H9 (cell line): ENCODE results near the gene LRP1. TPM values are rescaled to one million over a fixed set of nuclear protein-coding genes. Genes with fewer than 3 reads are reported as not detected.
A peak's percentile ranks its signal among the peaks of the same experiment; 100 is the strongest.

Source experiments
- DNase-seq: peaks from one replicate; pipeline ENCODE4 v3.0.0-alpha.2; 2017
- H2AFZ ChIP-seq: one replicate; pipeline ENCODE4 v1.6.1; 2013; ENCODE audit warnings: mild to moderate bottlenecking, low read length, control low read depth, moderate library complexity
- H2AK5ac ChIP-seq: 2 replicates; pipeline ENCODE4 v1.6.1; 2013; ENCODE audit warnings: low read length, control low read depth, mixed read lengths; ENCODE audit not compliant: insufficient read length
- H2BK120ac ChIP-seq: one replicate; pipeline ENCODE4 v1.6.1; 2013; ENCODE audit warnings: low read depth, mild to moderate bottlenecking, low read length, control low read depth, inconsistent platforms; ENCODE audit not compliant: poor library complexity, severe bottlenecking
- H2BK12ac ChIP-seq: 2 replicates; pipeline ENCODE4 v1.6.1; 2013; ENCODE audit warnings: low read length, control low read depth, mixed read lengths, low read depth; ENCODE audit not compliant: insufficient read length
- H2BK15ac ChIP-seq: 2 replicates; pipeline ENCODE4 v1.6.1; 2013; ENCODE audit warnings: low read depth, low read length, control low read depth
- H2BK20ac ChIP-seq: one replicate; pipeline ENCODE4 v1.6.1; 2013; ENCODE audit warnings: low read depth, mild to moderate bottlenecking, low read length, control low read depth, inconsistent platforms; ENCODE audit not compliant: poor library complexity, severe bottlenecking
- H2BK5ac ChIP-seq: 2 replicates; pipeline ENCODE4 v1.6.1; 2013; ENCODE audit warnings: low read length, control low read depth, mixed read lengths; ENCODE audit not compliant: insufficient read length
- H3K14ac ChIP-seq: 2 replicates; pipeline ENCODE4 v1.6.1; 2013; ENCODE audit warnings: low read length, control low read depth; ENCODE audit not compliant: insufficient read depth
- H3K18ac ChIP-seq: 2 replicates; pipeline ENCODE4 v1.6.1; 2013; ENCODE audit warnings: low read depth, mild to moderate bottlenecking, mixed read lengths, low read length, control low read depth; ENCODE audit not compliant: insufficient read length
- H3K23ac ChIP-seq: 2 replicates; pipeline ENCODE4 v1.6.1; 2013; ENCODE audit warnings: low read length, control low read depth, mixed read lengths, low read depth; ENCODE audit not compliant: insufficient read length
- H3K23me2 ChIP-seq: 2 replicates; pipeline ENCODE4 v1.6.1; 2013; ENCODE audit warnings: low read depth, mild to moderate bottlenecking, mixed read lengths, low read length, control low read depth; ENCODE audit not compliant: insufficient read length, poor library complexity, severe bottlenecking
- H3K27ac ChIP-seq: 2 replicates; pipeline ENCODE4 v1.5.1; 2013; ENCODE audit warnings: low read length, control low read depth, mixed read lengths, low read depth; ENCODE audit not compliant: insufficient read length
- H3K27me3 ChIP-seq: 2 replicates; pipeline ENCODE4 v1.6.1; 2013; ENCODE audit warnings: low read length, control low read depth, inconsistent platforms; ENCODE audit not compliant: insufficient read depth
- H3K4ac ChIP-seq: 2 replicates; pipeline ENCODE4 v1.6.1; 2013; ENCODE audit warnings: low read depth, mild to moderate bottlenecking, control low read depth, inconsistent platforms, low read length, moderate library complexity
- H3K4me1 ChIP-seq: 2 replicates; pipeline ENCODE4 v1.6.1; 2013; ENCODE audit warnings: low read length, control low read depth, inconsistent platforms; ENCODE audit not compliant: insufficient read depth
- H3K4me2 ChIP-seq: 2 replicates; pipeline ENCODE4 v1.6.1; 2013; ENCODE audit warnings: low read length, control low read depth, mixed read lengths; ENCODE audit not compliant: insufficient read length, insufficient read depth
- H3K56ac ChIP-seq: 2 replicates; pipeline ENCODE4 v1.6.1; 2013; ENCODE audit warnings: low read depth, mild to moderate bottlenecking, mixed read lengths, low read length, control low read depth; ENCODE audit not compliant: insufficient read length
- H3K79me1 ChIP-seq: 2 replicates; pipeline ENCODE4 v1.6.1; 2013; ENCODE audit warnings: low read depth, mild to moderate bottlenecking, moderate library complexity, low read length, control low read depth, inconsistent platforms; ENCODE audit not compliant: insufficient read depth, poor library complexity, severe bottlenecking
- H3K79me2 ChIP-seq: 2 replicates; pipeline ENCODE4 v1.6.1; 2013; ENCODE audit warnings: low read length, control low read depth, inconsistent platforms; ENCODE audit not compliant: insufficient read depth
- H3K9ac ChIP-seq: 2 replicates; pipeline ENCODE4 v1.6.1; 2013; ENCODE audit warnings: low read length, control low read depth, mixed read lengths; ENCODE audit not compliant: insufficient read length; ENCODE audit errors: extremely low read depth
- H3K9me3 ChIP-seq: one replicate; pipeline ENCODE4 v1.6.1; 2013; ENCODE audit warnings: low read depth, low read length, inconsistent platforms; ENCODE audit not compliant: control insufficient read depth
- H3T11ph ChIP-seq: one replicate; pipeline ENCODE4 v1.6.1; 2013; ENCODE audit warnings: mild to moderate bottlenecking, low read length, control low read depth, inconsistent platforms
- H4K20me1 ChIP-seq: one replicate; pipeline ENCODE4 v1.6.1; 2013; ENCODE audit not compliant: control insufficient read depth, insufficient read length, insufficient read depth
- H4K5ac ChIP-seq: 2 replicates; pipeline ENCODE4 v1.6.1; 2013; ENCODE audit warnings: low read depth, mild to moderate bottlenecking, mixed read lengths, low read length, control low read depth; ENCODE audit not compliant: insufficient read length
- H4K8ac ChIP-seq: replicated peaks from 2 replicates; pipeline ENCODE4 v1.6.1; 2013; ENCODE audit warnings: low read length, control low read depth, mixed read lengths, low read depth; ENCODE audit not compliant: insufficient read length
- H4K91ac ChIP-seq: 2 replicates; pipeline ENCODE4 v1.6.1; 2013; ENCODE audit warnings: low read depth, mild to moderate bottlenecking, moderate library complexity, mixed read lengths, low read length, control low read depth; ENCODE audit not compliant: insufficient read length
- H3K27ac Mint-ChIP-seq, 3 experiments: 2 replicates in 2 of 3; 3 replicates in 1 of 3; pipeline ENCODE4 v1.8.0; 2020 to 2021; ENCODE audit warnings: mixed read lengths in 3 of 3, mild to moderate bottlenecking in 1 of 3, moderate library complexity in 1 of 3
- H3K27me3 Mint-ChIP-seq: 2 replicates; pipeline ENCODE4 v1.8.0; 2021; ENCODE audit warnings: low read depth, mild to moderate bottlenecking, moderate library complexity, mixed read lengths
- H3K36me3 Mint-ChIP-seq, 3 experiments: 2 replicates in 2 of 3; 3 replicates in 1 of 3; pipeline ENCODE4 v1.8.0; 2020 to 2021; ENCODE audit warnings: low read depth in 3 of 3, mixed read lengths in 3 of 3; ENCODE audit not compliant: insufficient read depth in 1 of 3
- H3K4me1 Mint-ChIP-seq, 2 experiments: 2 replicates each; pipeline ENCODE4 v1.8.0; 2020; ENCODE audit warnings: mixed read lengths in 2 of 2
- H3K4me3 Mint-ChIP-seq, 2 experiments: 2 replicates in 1 of 2; 3 replicates in 1 of 2; pipeline ENCODE4 v1.8.0; 2020 to 2021; ENCODE audit warnings: mild to moderate bottlenecking in 2 of 2, mixed read lengths in 2 of 2, moderate library complexity in 1 of 2
- H3K9me3 Mint-ChIP-seq, 2 experiments: 2 replicates in 1 of 2; 3 replicates in 1 of 2; pipeline ENCODE4 v1.8.0; 2020; ENCODE audit warnings: mild to moderate bottlenecking in 2 of 2, mixed read lengths in 2 of 2, moderate library complexity in 1 of 2
- WGBS: extraction: QIAGEN DNeasy Blood & Tissue Kit; methylation state at CpG from one replicate; pipeline ENCODE4 v1.1.7; 2013; ENCODE audit warnings: missing lambda C conversion rate, low lambda C conversion rate, mixed read lengths; ENCODE audit not compliant: insufficient read length; ENCODE audit errors: extremely low coverage; 5-methylcytosine and 5-hydroxymethylcytosine counted together
- total RNA-seq: library from RNA; stranded (reverse); gene quantifications from 2 replicates; pipeline ENCODE4 v1.2.1, GENCODE V29; 2021
- TF ChIP-seq, protein P1 (sequence below): fragments of 200-600 bp; sonication (generic); conservative IDR thresholded peaks from 3 replicates; pipeline ENCODE4 v1.8.0; 2021; ENCODE audit warnings: antibody characterized with exemption, mild to moderate bottlenecking

The LRP1 gene
- total RNA-seq, 1 experiment from 2014 or later: 115 TPM

DNA sequence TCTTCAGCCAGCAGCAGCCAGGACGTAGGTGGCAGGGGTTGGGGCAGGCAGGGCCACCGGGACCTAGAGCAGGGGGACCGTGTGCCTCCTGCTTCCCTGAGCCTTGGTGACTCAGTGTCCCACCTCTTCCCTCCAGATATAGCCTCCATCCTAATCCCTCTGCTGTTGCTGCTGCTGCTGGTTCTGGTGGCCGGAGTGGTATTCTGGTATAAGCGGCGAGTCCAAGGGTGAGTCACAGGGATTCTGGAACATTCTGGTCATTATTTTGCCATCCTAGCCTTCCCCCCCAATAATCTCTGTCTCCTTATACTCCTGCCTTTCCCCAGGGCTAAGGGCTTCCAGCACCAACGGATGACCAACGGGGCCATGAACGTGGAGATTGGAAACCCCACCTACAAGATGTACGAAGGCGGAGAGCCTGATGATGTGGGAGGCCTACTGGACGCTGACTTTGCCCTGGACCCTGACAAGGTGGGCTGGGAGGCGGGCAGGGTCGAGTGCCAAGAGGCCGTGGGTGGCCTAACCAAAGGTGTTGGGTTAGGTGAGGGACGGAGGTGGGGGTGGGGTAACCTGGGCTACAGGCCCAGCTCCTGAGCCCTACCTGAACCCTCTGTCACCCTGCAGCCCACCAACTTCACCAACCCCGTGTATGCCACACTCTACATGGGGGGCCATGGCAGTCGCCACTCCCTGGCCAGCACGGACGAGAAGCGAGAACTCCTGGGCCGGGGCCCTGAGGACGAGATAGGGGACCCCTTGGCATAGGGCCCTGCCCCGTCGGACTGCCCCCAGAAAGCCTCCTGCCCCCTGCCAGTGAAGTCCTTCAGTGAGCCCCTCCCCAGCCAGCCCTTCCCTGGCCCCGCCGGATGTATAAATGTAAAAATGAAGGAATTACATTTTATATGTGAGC, 83.8 kb downstream of the LRP1 start:
- Histone ChIP-seq H3K27me3 (peaks cover 15% of the 10 kb centered on the region), H2BK120ac (no peak overlapping the region), H3K23ac (no peak overlapping the region), H3K56ac (no peak overlapping the region), H4K8ac (no peak overlapping the region), H3K9me3 (no peaks in the 10 kb centered on the region), H3K23me2 (peaks cover 3% of the 10 kb centered on the region), H2BK12ac (no peak overlapping the region), H2AFZ (no peak overlapping the region), H2BK20ac (no peak overlapping the region), H3K9ac (no peak overlapping the region), H3T11ph (no peak overlapping the region), H3K79me1 (no peaks in the 10 kb centered on the region), H2BK15ac (no peak overlapping the region), H3K27ac (no peak overlapping the region), H3K4me2 (no peak overlapping the region), H3K14ac (no peak overlapping the region), H3K79me2 (no peaks in the 10 kb centered on the region), H4K20me1 (no peaks in the 10 kb centered on the region), H3K18ac (no peak overlapping the region), H2AK5ac (no peak overlapping the region), H3K4ac (no peak overlapping the region), H4K5ac (no peak overlapping the region), H2BK5ac (no peak overlapping the region), H3K4me1 (peaks cover 8% of the 10 kb centered on the region), H4K91ac (no peak overlapping the region)
- TF ChIP-seq, protein P1, sequence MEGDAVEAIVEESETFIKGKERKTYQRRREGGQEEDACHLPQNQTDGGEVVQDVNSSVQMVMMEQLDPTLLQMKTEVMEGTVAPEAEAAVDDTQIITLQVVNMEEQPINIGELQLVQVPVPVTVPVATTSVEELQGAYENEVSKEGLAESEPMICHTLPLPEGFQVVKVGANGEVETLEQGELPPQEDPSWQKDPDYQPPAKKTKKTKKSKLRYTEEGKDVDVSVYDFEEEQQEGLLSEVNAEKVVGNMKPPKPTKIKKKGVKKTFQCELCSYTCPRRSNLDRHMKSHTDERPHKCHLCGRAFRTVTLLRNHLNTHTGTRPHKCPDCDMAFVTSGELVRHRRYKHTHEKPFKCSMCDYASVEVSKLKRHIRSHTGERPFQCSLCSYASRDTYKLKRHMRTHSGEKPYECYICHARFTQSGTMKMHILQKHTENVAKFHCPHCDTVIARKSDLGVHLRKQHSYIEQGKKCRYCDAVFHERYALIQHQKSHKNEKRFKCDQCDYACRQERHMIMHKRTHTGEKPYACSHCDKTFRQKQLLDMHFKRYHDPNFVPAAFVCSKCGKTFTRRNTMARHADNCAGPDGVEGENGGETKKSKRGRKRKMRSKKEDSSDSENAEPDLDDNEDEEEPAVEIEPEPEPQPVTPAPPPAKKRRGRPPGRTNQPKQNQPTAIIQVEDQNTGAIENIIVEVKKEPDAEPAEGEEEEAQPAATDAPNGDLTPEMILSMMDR: no peak; the same call in 2 of the 3 replicates
- Mint-ChIP-seq H3K36me3 (peaks cover 27 to 46% (median 43%) of the 10 kb centered on the region in 3 experiments), H3K4me1 (peaks cover 28% of the 10 kb centered on the region in 2 experiments), H3K27me3 (peaks cover 33% of the 10 kb centered on the region), H3K9me3 (no peaks in the 10 kb centered on the region), H3K27ac (peak overlapping the region in 2 of 3 experiments; percentile 61 to 89; a peak in 1 of 7 replicates), H3K4me3 (no peak overlapping the region)
- no peak for DNase-seq
- WGBS: no CpG with 5 or more reads among the region's 27 CpGs
